Erythroblast (primary cell): ENCODE measurements around the gene CERS6.

Source experiments
- GATA1 ChIP-seq: IDR thresholded peaks from 2 replicates; pipeline ENCODE4 v1.6.1; 2011; ENCODE audit warnings: low read depth, mild to moderate bottlenecking, control low read depth, low read length, moderate library complexity
- POLR2A ChIP-seq: IDR thresholded peaks from 2 replicates; pipeline ENCODE4 v1.6.1; 2011; ENCODE audit warnings: mild to moderate bottlenecking, low read length

- TF ChIP-seq POLR2A = no peak
- no peak for TF ChIP-seq GATA1
These were observed 7.1 kb upstream of the CERS6 start for GRCh38 chr2:168448980-168449379.
